ENCODE data around the gene CHMP6. TPM values are rescaled to one million over a fixed set of nuclear protein-coding genes. Genes with fewer than 3 reads are reported as not detected.

The CHMP6 gene
- polyA plus RNA-seq: 10 to 100 TPM; 67.7 to 71.4 (median 70.2) TPM

- H3K27ac Mint-ChIP-seq: peak within 1 kb of the TSS in 5 of 6 donors; percentile 31 to 87 (median 81)
- H3K36me3 Mint-ChIP-seq: peaks cover 0 to 6% (median 0%) of the 10 kb centered on the region in 3 donors
Measured at GRCh38 chr17:80991645-80992076, at the start of gene CHMP6. TSS of gene CHMP6 (plus strand) at chr17:80991841. CDS start at chr17:80991919, 78 bp downstream.

GRCh38 chr17:80942423-80943345 lies 49.0 kb upstream of the CHMP6 start:
- DNase-seq: no peak
- H3K9me3 Mint-ChIP-seq: no peaks in the 10 kb centered on the region
- peaks cover 31 to 38% of the 10 kb centered on the region in 2 donors for H3K4me1 Mint-ChIP-seq
- no peak overlapping the region for H3K4me3 Mint-ChIP-seq
- H3K27me3 Mint-ChIP-seq (ENCODE audit: low read depth in 3 of 3): peaks cover 0 to 2% (median 0%) of the 10 kb centered on the region in 3 donors
- no peak overlapping the region for H3K27ac Mint-ChIP-seq
- peaks cover 13 to 24% (median 22%) of the 10 kb centered on the region in 3 donors for H3K36me3 Mint-ChIP-seq

More at GRCh38 chr17:80991645-80992076, at the start of gene CHMP6:
- Mint-ChIP-seq H3K27me3 (ENCODE audit: low read depth in 3 of 3) (peaks cover 9 to 27% (median 20%) of the 10 kb centered on the region in 3 donors), H3K4me1 (peaks cover 26 to 31% of the 10 kb centered on the region in 2 donors), H3K4me3 (peak within 1 kb of the TSS; percentile 83 to 87 (median 84)), H3K9me3 (no peaks in the 10 kb centered on the region)
- peak; percentile 76 to 80 (median 80) for DNase-seq

GRCh38 chr17:80943346-80944145 lies 48.1 kb upstream of the CHMP6 start:
- Mint-ChIP-seq H3K4me3 (no peak overlapping the region), H3K27ac (no peak overlapping the region), H3K27me3 (ENCODE audit: low read depth in 3 of 3) (peaks cover 0 to under 1% (median 0%) of the 10 kb centered on the region in 3 donors), H3K9me3 (no peaks in the 10 kb centered on the region), H3K36me3 (peaks cover 13 to 24% (median 22%) of the 10 kb centered on the region in 3 donors), H3K4me1 (peaks cover 23 to 29% of the 10 kb centered on the region in 2 donors)
- no peak for DNase-seq

GRCh38 chr17:80944326-80944725 lies 47.3 kb upstream of the CHMP6 start:
- Mint-ChIP-seq H3K27me3 (ENCODE audit: low read depth in 3 of 3) (no peaks in the 10 kb centered on the region), H3K36me3 (peaks cover 13 to 24% (median 22%) of the 10 kb centered on the region in 3 donors), H3K4me3 (no peak overlapping the region), H3K27ac (no peak overlapping the region), H3K4me1 (peaks cover 15 to 22% of the 10 kb centered on the region in 2 donors), H3K9me3 (no peaks in the 10 kb centered on the region)
- no peak for DNase-seq

- H3K4me1 Mint-ChIP-seq: peaks cover 10 to 16% of the 10 kb centered on the region in 2 donors
Measured at GRCh38 chr17:80945736-80946135, 45.9 kb upstream of the CHMP6 start.

GRCh38 chr17:80946449-80946848 lies 45.2 kb upstream of the CHMP6 start:
- no peak overlapping the region for H3K27ac Mint-ChIP-seq
- no peaks in the 10 kb centered on the region for H3K9me3 Mint-ChIP-seq
- no peak for DNase-seq
- H3K36me3 Mint-ChIP-seq: peaks cover 13 to 24% (median 22%) of the 10 kb centered on the region in 3 donors
- H3K4me1 Mint-ChIP-seq: peaks cover 10 to 19% of the 10 kb centered on the region in 2 donors
- no peaks in the 10 kb centered on the region for H3K27me3 Mint-ChIP-seq (ENCODE audit: low read depth in 3 of 3)
- H3K4me3 Mint-ChIP-seq: no peak overlapping the region

More at GRCh38 chr17:80945736-80946135, 45.9 kb upstream of the CHMP6 start:
- H3K36me3 Mint-ChIP-seq: peaks cover 13 to 24% (median 22%) of the 10 kb centered on the region in 3 donors
- no peaks in the 10 kb centered on the region for H3K9me3 Mint-ChIP-seq
- no peak for DNase-seq
- no peaks in the 10 kb centered on the region for H3K27me3 Mint-ChIP-seq (ENCODE audit: low read depth in 3 of 3)
- H3K27ac Mint-ChIP-seq: no peak overlapping the region
- H3K4me3 Mint-ChIP-seq: no peak overlapping the region

GRCh38 chr17:80947200-80947940 lies 44.3 kb upstream of the CHMP6 start:
- Mint-ChIP-seq H3K27me3 (ENCODE audit: low read depth in 3 of 3) (no peaks in the 10 kb centered on the region), H3K36me3 (peaks cover 13 to 22% (median 22%) of the 10 kb centered on the region in 3 donors), H3K4me1 (peaks cover 10 to 19% of the 10 kb centered on the region in 2 donors), H3K27ac (peak overlapping the region in 1 of 6 donors; percentile 40), H3K4me3 (no peak overlapping the region), H3K9me3 (no peaks in the 10 kb centered on the region)
- no peak for DNase-seq

- Mint-ChIP-seq H3K27ac (no peak overlapping the region), H3K27me3 (ENCODE audit: low read depth in 3 of 3) (no peaks in the 10 kb centered on the region), H3K4me1 (peaks cover 10 to 21% of the 10 kb centered on the region in 2 donors), H3K36me3 (peaks cover 13 to 22% (median 19%) of the 10 kb centered on the region in 3 donors), H3K4me3 (no peak overlapping the region), H3K9me3 (no peaks in the 10 kb centered on the region)
- no peak for DNase-seq
Measured at GRCh38 chr17:80948019-80948975, 43.3 kb upstream of the CHMP6 start.

- H3K4me3 Mint-ChIP-seq: no peak overlapping the region
- H3K4me1 Mint-ChIP-seq: peaks cover 10 to 21% of the 10 kb centered on the region in 2 donors
- H3K36me3 Mint-ChIP-seq: peaks cover 13 to 22% (median 19%) of the 10 kb centered on the region in 3 donors
- H3K9me3 Mint-ChIP-seq: no peaks in the 10 kb centered on the region
- no peak overlapping the region for H3K27ac Mint-ChIP-seq
- H3K27me3 Mint-ChIP-seq (ENCODE audit: low read depth in 3 of 3): no peaks in the 10 kb centered on the region
- DNase-seq: no peak
Measured at GRCh38 chr17:80948976-80949450, 42.6 kb upstream of the CHMP6 start.

- H3K4me1 Mint-ChIP-seq: peaks cover 10 to 21% of the 10 kb centered on the region in 2 donors
- no peaks in the 10 kb centered on the region for H3K9me3 Mint-ChIP-seq
- no peak overlapping the region for H3K27ac Mint-ChIP-seq
- H3K36me3 Mint-ChIP-seq: peaks cover 13 to 19% (median 17%) of the 10 kb centered on the region in 3 donors
- DNase-seq: no peak
- H3K4me3 Mint-ChIP-seq: no peak overlapping the region
- no peaks in the 10 kb centered on the region for H3K27me3 Mint-ChIP-seq (ENCODE audit: low read depth in 3 of 3)
Measured at GRCh38 chr17:80949451-80950421, 41.9 kb upstream of the CHMP6 start.

GRCh38 chr17:80950466-80951120 lies 41.0 kb upstream of the CHMP6 start:
- Mint-ChIP-seq H3K4me1 (peaks cover 10 to 20% of the 10 kb centered on the region in 2 donors), H3K36me3 (peaks cover 13 to 19% (median 16%) of the 10 kb centered on the region in 3 donors), H3K27me3 (ENCODE audit: low read depth in 3 of 3) (no peaks in the 10 kb centered on the region), H3K9me3 (no peaks in the 10 kb centered on the region), H3K27ac (no peak overlapping the region), H3K4me3 (no peak overlapping the region)
- DNase-seq: no peak

All from immature natural killer cell (primary cell).